ENCODE measurements around the gene DPF3.

DPF3 gene

DNA sequence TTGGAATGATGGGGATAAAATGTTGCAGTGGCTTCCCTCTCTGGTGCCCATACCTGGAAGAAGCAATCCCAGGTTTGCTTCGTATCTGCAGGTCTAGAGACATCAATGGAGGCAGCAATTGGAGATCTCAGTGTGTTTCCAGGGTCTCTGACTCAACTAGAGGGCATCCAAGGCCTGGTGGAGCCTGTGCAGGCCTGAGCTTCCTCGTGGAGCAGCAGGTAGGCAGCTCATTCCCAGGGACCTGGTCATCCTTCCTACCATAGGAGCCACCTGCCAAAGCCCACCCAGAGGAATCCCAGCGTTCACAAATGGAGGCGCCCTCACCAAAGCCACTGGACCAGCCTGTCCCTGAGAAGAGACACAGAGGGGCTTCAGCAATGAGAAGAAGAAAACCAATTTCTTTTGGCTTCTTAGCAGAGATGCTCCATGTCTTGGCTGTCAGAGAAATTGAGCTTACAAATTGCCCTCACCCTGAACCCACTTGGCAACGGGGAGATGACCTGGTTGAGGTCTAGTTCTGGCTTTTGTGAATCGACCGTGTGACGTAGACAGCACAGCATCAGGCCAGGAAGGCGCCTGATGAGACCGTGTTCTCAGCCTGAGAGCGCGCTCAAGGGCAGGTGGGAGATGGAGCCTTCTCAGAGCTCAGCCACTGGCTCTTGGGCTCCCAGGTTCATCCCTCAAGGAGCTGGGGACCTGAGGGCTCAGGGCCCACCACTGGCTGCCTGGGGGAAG is 283.6 kb downstream of the DPF3 start:
- no peak for DNase-seq

DNA sequence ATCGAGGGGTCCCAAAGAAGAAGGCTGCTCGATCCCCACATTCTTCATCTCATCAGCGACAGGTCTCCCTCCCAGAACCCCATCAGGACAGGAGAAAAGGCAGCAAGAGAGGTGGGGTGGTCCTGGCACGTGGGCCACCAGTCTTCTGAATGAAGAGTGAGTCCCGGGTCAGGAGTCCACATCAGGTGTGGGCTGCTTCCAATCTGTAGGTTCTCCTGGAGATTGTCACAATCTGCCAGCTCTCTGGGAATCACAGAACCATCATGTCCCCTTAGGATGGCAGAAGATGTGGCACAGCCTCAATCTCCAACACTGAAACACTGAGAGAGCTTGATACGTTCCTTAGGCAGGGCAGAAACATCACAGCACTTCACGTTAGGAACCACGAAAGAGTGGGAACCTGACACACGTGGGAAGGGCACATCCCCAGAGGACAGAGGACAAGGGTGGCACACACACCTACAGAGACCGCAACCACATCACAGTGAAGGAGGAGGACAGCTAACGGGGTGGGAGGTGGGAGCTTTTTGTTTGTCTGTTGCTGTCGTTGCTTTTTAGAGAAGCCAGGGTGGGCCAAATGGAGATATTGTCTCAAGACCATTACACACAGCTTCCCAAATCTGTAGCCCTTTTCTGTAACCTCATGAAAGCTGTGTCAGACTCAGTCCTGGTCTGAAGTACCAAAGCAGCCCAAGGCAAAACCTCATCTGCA is 284.5 kb downstream of the DPF3 start:
- no peak for DNase-seq

DNA sequence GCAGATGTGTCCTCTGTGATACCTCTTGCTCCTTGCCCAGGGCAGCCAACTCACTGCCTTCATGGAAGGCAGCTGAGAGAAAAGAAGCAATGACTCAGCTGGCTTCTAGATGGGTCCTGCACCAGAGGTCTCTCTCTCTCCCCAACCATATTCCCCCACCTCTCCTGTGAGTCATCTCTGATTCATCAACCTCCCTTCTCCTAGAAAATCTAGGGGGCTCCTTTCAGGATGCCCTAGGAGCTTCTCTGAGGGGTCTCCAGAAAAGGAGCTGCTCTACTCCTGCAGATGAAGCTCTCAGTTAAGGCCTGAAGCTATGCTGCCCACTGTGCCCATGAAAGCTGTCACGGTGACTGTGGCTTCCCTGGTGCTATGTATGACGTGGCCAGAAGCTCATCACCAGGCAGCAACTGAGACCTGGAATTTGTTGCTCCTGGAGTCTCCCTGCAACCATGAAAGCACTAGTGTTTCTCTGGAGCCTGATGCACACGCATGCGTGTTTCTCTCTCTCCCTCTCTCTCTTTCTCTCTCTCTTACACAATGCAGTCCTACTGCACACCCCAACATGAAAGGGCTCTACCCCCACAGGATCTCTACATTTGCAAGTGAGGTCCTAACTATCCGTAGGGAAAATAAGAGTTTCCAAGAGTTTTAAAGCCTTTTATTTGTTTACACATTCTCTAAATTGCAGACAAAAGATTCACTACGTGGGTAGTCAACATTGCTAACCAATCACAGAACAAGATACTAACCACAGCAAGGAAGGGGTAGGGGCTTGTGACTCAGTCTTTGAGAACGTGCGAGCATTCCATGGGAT is 285.3 kb downstream of the DPF3 start:
- no peak for DNase-seq

DNA sequence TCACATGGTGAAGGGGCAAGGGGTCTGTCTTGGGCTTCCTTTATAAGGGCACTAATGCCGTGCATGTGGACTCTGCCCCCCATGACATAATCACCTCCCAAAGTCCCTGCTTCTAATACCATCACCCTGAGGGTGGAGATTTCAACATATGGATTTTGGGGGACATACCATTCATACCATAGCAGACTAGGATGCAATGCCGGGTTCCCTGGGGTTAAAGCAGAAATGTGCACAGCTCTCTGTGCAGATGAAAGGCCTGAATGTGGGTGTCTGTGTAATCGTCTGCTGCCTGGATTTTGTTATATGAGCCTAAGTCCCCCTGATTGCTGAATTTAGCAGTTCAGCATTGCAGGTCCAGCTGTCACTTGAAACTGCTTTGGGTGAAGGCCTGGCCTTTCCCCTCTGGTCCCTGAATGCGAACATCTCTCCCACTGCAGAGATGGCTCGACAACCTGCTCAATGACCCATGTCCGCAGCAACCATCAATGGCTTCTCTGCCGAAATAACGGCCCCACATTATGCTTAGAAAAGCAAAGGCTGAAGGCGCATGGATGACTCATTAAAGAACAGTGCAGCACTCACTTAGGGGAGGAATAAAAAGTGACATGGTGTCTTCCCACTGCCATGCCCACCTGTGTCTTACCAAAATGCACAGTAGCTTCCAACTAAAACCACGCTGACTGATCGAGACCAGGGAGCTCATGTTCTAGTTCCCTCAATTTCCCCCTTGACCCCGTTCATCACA is 286.3 kb downstream of the DPF3 start:
- DNase-seq = no peak

DNA sequence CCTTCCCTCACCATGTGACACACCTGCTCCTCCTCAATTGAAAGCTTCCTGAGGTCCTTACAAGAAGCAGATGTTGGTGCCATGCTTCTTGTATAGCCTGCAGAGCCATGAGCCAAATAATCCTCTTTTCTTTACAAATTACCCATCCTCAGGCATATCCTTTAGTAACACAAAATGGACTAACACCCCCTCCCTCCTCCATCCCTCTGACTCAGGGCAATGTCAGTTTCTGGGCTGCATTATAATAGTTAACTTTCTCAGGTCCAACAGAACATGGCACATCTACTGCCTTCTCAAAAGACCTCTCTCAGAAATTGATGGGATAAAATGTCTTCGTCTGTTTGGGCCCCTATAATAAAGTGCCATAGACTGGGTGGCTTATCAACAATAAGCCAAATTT is 287.0 kb downstream of the DPF3 start:
- no peak for DNase-seq

DNA sequence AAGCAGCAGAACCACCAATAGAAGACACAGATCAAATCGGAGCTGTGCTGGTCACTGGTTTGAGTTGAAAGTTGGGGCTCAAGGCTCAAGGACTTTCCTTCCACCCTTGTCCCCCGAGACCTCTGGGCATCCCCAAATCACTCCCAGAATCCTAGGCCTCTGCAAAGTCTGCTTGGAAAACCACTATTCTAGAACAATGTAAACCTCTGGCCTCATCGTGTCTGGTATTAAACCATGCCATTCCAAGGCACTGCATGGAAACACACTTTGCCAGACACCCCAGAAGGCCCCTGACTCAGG is 288.0 kb downstream of the DPF3 start:
- DNase-seq = no peak

DNA sequence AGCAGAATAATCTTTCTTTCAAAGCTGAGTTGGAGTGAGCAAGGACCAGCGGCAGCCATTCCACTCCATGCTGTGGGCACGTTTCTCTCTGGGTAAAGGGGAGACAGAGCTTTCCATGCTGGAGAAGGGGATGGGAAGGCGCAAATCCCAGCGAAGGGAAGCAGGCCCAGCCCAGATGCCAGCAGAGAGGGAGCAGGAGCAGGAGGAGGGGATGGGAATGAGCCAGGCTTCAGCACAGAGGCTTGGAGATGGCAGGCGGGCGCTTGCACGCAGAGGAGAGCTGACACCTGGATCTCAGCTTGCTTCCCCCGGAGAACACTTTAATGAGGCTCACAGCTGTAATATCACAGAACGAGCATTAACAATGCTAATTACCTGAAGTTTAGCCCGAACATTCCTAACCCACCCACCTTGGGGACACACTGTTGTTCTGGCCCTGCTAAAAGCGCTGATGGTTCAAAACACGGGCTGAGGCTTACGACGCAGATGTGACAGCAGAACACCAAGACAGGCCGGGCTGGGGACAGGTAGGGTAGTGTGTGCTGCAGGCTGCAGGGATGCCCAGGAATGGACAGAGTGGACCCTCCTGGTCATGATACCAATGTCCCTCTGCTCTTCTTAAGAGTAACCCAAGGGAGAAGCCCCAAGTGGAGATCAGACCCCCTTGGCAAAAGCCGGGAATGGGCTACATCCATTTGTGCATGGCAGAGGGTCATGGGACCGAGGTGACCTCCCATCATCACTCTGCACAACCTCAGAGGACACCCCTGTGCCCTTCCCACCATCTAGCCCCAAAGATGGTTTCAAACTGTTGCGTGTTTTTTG is 288.6 kb downstream of the DPF3 start:
- DNase-seq = no peak

DNA sequence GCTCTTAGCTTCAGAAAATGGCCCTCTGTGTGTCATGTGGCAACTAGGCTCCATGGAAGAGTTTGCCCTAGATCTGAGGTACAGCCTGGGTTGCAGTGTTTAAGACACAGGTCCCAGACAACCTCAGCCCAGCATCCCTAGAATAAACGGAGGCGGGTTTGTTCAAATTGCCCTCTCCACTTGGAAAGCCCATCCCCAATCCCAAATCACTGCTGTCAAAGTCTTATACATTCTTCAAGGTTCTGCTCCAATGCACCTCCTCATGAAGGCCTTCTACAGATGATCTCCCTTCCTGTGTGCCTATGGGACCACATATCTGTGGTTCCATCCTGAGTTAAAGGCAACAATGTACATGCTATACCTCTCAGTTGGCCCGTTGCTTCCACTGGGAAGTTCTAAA is 289.8 kb downstream of the DPF3 start:
- DNase-seq = no peak

DNA sequence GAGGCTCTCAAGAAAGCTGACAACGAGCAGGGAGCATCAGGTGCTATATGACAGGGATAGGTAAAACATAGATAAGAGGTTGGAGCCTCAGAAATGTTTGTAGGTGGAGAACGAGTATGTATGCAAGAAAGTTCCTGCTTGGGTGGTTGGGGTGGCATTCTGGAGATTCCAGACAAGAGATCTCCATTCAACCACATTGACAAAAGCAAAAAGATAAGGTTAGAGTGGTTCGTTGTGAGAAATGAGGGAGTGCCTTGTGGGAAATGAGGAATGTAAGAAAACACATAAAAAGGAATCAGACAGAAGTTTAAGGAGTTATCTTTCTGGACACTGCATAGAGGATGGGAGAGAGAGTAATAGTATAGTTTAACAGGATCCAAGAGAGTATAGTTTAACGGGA is 290.3 kb downstream of the DPF3 start:
- DNase-seq = no peak

DNA sequence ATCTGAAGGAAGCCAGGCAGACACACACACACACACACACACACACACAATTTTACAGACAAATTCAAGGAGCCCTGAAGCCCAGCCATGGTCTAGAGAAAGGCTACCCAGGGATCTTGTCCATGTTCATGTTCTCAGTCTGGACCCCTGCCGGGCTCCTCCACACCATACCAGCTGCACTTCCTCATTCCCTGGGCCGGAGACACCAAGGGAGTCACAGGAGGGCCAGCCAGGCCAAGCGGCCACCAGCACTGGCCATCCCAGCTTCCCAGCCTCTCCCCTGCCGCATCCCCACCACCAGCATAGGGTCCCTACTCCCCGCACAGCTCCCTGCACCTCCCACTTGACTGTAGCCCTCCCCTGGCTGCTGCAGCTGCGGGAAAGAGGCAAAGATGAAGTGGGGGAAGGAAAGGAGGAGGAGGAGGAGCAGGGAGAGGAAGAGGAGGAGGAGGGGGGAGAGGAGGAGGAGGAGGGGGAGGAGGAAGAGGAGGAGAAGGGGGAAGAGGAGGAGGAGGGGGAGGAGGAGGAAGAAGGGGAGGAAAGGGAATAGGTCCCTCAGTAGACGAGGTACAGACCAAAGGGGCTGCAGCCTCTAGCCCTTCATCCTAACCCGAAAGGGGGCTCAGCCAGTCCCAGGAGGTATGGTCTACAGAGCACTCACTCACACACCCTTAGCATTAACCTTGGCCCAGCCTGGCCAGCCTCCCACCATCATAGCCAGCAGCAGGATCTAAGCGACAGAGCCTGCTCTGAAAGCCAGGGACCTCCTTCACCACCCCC is 293.2 kb downstream of the DPF3 start:
- DNase-seq = no peak

DNA sequence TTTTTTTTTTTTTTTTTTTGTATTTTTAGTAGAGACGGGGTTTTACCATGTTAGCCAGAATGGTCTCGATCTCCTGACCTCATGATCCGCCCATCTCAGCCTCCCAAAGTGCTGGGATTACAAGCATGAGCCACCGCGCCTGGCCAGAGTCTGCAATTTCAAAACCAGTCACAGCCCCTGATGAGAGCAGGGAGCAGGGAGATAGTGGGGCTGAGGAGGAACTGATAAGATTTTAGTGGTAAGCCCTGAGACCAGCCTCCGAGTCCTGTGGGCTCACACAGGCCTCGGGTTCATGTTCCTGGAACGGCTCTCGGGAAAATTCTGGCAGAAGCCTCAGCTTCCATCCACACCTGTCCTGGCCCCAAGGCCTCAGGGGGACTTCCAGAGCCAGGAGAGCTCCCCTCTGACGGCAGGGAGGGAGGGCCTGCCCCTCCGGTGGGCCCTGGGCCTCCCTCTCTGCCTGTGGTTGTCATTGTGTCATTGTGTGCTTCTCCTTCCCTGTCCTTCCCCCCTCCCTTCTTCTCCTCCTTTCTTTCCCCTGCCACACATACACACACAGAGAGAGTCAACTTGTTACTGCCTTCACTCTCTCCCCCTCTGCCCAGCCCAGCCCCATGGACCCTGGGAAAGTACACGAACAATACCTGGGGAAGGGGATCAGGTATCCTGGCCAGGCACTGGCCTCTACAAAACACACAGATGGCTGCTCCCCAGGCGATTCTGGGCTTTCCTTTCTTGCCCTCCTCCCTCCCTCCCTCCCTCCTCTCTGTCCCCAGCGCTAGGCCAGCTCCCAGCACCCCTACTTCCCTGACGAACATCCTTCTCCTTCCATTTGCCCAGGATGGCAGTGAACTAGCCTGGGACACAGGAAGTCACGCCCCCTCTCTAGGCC is 294.1 kb downstream of the DPF3 start:
- no peak for DNase-seq

DNA sequence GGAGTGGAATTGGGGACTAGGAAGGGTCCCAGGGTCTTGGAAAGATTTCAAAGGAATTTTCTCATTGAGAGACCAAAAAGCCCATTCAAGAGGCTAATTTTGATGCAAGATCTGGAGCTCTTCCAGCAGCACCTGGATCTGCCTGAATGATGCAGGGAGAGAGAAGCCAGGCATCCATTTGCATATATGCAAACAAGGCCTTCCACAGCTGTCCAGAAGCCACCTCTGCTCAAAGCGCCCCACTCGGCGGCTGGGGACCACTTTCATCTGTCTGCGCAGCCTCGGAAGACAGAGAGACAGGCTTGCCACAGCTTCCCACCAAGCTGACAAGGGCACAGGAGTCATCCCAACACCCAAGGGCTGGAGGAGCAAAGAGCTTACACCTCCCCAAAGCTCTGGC is 295.6 kb downstream of the DPF3 start:
- DNase-seq = no peak

DNA sequence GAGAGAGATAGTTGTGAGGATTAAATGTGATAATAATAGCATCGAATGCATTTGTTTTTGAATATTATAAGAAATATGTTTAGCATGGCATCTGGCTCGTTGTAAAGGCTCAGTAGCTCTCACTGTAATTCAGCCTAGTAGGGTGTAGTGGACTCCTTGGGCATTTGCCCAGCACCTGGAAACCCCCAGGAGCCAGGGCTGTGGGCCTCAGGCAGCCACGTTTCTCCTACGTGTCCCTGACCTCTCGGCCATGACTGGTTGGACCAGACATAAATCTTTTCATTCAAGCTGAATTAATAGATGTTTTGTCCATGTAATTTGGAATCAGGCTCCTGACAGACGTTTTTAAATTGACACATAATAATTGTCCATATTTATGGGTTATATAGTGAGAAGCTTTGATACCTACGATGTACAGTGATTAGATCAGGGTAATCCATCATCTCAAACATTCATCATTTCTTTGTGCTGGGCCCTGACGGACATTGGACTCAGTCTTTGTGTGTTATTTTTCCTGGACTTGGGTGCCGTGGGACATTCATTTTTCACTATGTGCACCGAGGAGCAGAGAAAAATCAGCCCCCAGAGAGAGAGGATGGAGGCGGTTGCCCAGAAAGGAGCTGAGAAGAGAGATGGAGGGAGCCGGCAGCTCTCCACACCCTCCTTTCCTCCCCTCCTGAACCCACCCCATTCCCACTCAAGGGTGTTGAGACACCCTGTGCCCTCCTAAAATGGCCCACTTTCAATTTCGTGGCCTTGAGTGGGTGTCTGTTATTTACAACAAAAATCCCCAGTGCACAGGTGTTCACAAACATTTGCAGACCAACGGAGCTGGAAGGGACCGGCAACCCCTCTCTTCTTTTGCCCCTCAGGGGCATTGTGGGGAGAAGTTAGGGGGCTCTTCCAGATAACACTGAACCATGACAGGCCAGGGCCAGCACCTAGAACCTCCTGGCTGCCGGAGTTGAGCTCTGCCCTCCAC is 296.4 kb downstream of the DPF3 start:
- no peak for DNase-seq

DNA sequence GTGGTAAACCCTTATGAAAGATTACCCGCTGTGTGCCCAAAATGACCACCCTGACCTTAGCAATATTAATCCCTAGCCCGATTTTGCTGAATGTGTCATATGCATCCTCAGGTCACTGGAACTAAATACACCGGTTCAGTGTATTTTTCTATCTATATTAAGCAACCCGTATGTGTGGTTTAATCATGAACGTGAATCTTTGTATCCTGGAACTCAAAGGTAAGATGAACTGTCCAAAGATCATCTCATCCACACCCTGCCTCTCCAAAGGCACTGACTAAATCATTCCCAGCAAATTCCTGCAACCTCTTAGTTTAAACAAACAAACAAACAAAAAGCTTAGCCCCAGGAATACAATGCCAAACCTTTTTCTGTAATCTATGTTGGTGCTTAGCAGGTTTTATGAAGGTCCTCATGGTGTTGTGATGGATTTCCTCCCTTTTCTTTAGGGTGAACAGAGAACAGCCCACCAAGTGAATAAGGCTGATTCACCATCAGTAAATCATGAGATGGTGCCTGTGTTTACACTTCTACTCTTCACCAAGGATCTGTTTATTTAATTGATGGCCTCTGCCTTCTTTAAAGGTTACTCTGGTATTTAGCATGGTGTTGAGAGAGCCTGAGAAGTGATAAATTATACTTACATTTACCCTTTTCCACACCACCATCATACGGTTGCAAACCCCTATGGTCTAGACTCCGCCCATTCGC is 298.6 kb downstream of the DPF3 start:
- no peak for DNase-seq

DNA sequence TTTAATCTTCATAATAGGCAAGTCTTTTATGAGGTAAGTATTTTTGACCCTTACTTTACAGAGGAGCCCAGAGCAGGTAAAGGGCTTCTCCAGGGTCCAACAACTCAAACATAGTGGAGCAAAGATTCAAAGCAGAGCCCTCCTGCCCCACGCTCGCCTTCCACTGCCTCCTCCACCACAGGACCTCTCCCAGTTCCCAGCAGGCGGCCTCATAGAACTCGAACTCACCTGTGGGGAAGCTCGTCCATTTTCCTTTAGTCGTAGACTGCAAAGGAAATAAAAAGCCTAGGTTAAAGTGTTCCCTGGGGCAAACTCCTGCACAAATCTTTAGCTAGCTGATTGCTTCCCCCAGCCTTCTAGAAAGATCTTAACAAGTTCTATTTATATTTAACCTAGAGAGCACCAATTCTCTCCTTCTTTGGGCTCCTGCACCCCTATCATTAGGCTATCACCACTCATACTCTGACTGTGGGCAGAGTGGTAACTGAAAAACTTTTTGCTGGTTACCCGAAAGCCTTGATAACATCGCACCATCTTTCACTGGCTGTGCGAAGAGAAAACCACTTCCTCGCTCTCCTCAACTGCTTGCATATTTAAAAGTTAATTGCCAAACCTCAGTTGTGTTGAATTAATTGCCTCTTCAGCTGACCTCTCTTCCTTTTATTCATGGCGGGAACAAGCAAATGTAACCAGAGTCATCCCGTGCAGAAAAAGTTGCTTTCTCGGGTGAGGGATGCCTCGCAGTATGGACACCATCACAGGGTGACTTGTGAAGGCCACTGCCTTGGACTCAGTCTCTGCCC is 299.6 kb downstream of the DPF3 start:
- DNase-seq = peak; percentile 37

DNA sequence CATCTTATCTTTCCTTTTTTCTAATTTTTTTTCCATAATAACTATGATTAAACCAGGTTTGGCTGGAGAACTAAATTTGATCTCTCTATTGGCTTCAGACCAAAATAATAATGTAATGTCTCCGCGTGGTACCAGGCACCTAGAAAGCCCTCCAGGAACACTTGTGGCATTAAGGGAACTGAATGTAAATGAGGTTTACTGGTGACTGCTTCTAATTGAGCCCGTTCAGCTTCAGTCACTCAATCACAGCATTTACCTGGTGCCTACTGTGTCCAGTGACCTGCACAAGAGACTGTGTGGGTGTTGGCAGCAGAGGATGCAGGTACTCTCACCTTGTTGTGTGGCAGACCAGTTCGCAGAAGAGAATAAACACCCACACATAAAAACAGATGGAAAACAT is 302.5 kb downstream of the DPF3 start:
- no peak for DNase-seq

DNA sequence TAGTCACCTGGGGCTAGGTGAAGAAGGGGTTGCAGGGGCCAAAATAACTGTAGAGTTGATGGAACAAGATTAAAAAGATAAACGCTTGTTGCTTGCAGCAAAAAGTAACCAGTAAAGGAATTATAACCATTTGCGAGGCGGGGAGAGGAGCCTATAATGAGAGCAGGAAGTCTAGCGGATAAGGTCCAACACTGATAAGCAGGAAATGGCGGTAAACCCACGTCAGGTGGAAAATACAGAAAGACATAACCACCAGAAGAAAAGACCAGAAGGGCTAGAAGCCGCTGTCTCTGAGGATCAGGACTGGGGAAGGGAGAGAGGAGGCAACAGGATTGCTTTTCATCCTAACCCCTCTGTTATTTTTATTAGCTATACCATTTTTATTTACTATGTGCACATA is 303.3 kb downstream of the DPF3 start:
- no peak for DNase-seq

DNA sequence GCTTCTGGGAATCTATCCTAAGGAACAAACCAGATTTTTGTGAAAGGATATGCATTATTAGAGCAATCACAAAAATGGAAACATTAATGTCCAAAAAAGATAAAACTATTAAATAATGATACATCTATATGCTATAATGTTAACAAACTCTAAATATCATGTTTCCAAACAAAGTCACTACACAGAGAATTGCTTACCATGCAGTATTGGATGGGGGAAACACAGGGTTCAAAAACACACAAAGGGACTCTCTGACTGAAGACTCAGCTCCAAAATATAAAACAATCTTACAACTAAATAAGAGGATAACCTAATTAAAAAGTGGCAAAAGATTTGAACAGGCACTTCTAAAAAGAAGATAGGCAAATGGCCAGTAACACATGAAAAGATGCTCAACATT is 304.2 kb downstream of the DPF3 start:
- no peak for DNase-seq

All from activated CD4-positive, CD25-positive, alpha-beta regulatory T cell treated with anti-CD3 and anti-CD28 coated beads, Interleukin-2, amount 50 U/mL, for 72 hours (primary cell).